SKM-1 (cell line): ENCODE data around the gene HAGHL.
A peak's percentile ranks its signal among the peaks of the same experiment; 100 is the strongest.
"Not testable (repeated sequence)": the region's sequence is repeated elsewhere in the genome, so short reads cannot be mapped to it uniquely, and the experiment has no call there.

Experiments
- DNase-seq: peaks from one replicate; lab custom pipeline; 2025; ENCODE audit not compliant: unreplicated experiment; lab: John Stamatoyannopoulos, UW

The HAGHL gene

DNA sequence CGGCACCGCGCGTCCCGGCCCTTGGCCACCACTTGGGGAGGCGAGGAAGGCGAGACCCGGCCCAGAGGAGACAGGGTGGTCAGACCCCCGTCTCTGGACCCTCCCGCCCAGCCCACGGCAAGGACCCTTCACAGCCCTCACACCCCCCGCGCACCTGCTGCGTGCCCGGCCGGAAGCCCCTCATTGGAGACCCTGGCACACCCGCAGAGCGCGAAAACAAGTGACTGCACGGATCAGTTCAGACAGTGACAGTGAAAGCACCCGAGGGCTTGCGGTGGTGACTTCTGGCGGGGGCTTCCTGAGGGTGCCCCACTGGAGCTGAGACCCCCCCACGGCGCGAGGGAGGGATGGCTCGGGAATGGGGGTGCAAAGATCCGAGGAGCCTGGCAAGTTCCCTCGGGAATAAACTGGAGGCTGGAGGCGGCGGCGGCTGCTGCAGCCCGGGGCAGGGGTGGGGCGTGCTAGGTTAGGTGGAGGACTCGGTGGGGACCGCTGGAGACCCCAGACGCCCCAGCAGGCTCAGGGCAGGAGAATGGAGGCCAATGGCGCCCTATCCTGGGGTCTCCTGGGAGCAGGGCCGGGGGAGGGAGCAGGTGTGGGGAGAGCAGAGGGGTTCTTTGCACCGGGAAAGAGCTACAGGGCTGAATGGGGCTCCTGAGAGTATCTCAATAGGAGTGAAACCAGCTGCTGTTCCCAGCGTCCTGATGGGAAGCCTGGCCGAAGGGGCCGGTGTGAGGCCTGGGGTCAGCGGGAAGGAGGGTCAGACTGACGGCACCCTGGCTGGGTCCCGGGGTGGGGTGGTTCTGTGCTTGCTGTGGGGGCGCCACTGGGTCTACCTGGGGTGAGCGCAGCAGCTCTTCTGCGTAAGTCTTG lies 20.5 kb upstream of the HAGHL start:
- DNase-seq, result no peak

- no peak for DNase-seq
These were observed 19.8 kb upstream of the HAGHL start for GRCh38 chr16:707062-707538.

- DNase-seq, result no peak
These were observed 18.9 kb upstream of the HAGHL start for GRCh38 chr16:708019-708418.

GRCh38 chr16:708959-709358 lies 17.9 kb upstream of the HAGHL start:
- no peak for DNase-seq

DNA sequence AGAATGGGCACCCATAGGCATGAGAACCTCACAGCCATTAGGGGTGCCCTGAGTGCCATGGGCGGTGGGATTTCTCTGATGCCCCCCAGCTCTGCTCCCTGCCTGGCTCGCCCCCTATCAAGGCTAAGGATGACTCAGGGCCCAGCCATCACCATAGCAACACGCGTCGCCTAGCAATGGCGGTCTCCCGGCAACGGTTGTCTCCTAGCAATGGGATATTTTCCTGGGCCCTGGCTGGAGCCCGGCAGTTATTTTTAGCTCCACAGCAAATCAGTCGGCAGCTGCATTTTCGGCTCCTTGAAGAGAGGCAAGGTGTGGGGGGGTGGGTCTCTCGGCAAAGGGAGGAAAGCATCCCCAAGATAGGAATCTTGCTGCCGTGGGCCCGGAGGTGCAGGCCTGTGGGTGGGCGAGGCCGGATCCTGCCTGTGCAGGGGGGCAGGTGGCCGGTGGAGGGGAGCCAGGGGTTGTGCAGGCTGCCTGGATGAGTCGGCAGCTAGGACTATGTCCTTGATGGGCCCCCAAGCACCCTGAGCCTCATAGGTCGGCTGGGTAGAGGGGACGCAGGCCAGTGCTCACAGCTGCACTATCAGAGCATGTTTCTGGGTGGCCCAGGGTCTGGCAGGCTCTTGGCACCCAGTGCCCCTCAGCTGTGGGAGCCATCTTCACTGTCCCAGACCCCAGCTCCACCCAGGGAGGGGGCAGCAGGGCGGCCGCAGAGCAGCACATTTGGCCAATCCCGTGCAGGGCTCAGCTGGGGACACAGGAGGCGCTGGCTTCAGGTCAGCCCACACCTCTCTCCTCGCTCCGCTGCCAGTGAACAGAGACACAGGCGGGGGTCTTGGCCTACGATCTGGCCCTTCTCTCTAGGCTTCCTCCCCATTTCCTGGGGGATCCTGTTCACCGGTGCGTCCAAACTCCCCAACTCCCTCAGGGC lies 17.1 kb upstream of the HAGHL start:
- no peak for DNase-seq

- no peak for DNase-seq
These were observed 16.3 kb upstream of the HAGHL start for GRCh38 chr16:710500-711075.

GRCh38 chr16:711084-711483 lies 15.8 kb upstream of the HAGHL start:
- DNase-seq, result no peak

- peak; percentile 63 for DNase-seq
These were observed 15.2 kb upstream of the HAGHL start for GRCh38 chr16:711548-712320.

- DNase-seq, result not testable (repeated sequence)
These were observed 14.1 kb upstream of the HAGHL start for GRCh38 chr16:712740-713250.

DNA sequence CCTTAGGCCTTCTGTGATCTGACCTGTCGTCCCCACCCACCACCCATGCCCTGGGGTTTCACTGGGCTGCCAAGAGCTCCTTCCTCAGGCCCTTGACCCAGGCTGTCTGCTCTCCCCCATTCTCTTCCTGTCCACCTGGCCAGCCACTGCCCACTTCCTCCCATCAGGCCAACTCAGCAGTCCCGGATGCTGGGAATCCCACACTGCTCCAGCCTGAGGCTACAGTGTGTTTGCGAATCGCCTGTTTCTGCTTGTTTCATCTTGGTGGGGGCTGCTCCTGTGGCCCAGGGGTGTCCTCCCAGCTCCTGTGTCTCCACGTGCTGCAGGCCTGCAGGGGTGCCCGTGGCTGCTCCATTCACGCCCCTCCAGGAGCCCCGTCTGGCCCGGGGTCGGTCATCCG lies 12.8 kb upstream of the HAGHL start:
- no peak for DNase-seq

DNA sequence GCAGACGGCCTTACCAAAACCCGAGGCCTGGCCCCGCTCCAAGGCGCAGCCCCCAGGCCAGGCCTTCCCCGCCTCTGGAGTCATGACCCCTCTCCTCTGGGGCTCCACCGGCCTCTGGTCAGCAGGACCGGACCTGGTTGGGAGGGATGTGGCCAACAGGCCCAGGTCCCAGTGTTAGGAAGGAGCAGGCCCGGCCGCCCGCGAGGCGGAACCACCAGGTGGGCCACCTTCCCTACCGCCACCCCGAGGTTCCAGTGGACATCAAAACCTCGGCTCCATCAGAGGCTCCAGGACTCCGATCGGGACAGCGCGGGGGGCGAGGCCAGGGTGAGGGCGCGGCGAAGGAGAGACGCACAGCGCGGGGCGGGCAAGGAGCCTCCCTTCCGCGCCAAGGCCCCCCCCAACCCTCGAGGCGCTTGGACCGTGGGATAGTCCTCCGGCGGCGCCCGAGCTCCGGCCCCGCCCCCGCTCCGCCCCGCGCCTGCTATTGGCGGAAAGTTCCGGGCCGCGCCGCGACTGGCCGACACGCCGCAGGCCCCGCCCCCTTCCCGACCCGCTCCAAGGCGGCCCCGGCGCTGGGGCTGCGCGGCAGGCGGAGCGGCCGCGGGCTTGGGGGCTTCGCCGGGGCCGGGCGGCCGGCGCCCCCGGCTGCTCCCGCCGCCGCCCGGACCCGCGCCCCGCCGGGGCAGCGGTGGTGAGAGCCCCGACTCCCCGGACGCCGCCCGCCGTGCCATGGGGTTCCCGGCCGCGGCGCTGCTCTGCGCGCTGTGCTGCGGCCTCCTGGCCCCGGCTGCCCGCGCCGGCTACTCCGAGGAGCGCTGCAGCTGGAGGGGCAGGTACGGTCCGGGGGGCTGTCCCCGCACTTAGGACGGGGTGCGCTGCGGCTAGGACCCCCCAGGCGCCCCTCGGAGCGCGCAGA lies 12.1 kb upstream of the HAGHL start, which contains the start of gene METRN:
METRN (plus strand) TSS at position 561 of the 919 bp plus-strand sequence; CDS start at position 733, 172 bp downstream.
- DNase-seq, result peak; percentile 77

GRCh38 chr16:715477-716199 lies 11.3 kb upstream of the HAGHL start:
- no peak for DNase-seq

DNA sequence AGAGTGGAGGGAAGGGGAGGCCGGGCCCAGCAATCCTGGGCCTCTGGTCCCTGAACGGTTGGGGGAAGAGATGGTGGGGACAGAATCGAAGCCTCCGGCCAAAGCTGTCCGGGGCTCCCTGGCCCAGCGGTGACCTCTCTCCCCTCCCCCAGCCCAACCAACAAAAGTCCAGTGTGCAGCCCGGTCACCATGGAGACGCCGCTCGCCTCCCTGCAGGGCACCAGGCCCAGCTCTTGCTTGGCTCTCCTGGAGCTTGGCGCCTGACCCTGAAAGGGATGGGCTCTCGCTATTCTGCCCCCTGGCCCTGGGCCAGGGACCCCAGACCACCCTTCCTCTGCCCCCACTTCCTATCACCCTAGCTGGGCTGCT lies 10.7 kb upstream of the HAGHL start:
- no peak for DNase-seq

GRCh38 chr16:716768-717325 lies 10.1 kb upstream of the HAGHL start:
- no peak for DNase-seq

- no peak for DNase-seq
These were observed 9.3 kb upstream of the HAGHL start for GRCh38 chr16:717450-718245.

DNA sequence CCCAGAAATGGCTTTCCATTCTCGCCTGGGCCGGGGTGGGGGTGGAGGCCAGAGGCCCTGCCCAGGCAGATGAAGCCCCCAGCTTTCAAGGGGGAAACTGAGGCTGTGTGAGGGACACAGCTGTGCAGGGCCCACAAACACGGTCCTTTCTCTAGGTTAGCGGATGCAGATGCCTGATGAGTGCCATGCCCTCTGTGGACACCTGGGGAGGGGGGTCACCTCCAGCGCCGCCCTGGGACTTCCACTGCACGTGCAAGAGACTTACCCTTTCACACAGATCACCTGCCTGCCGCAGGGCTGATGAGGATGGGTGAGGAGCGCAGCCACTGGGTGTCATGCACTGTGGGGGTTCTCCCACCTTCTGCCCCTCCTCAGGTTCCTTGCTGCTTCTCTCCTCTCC lies 8.5 kb upstream of the HAGHL start:
- no peak for DNase-seq

DNA sequence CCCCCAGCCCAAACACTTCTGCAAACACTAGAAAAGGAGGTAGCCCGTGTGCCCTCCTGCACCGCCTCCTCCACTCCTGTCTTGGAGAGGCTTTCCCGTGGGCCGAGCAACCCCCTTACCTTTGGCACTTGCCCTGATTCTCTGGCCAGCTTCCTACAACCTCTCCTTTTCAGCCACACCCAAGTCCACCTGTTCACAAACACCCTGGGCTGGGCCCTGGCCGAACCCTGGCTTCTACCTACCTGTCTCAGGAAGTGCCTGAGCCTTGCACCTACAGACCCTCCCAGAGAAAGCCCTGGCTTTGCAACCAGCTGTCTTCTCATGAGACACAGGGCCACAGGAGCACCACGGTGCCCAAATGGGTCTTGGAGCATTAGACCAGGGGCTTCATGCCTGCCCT lies 8.0 kb upstream of the HAGHL start:
- DNase-seq, result no peak
